Transverse colon (tissue), 3 donors: Measurements from ENCODE around the gene WT1.

Experiments used
- CTCF ChIP-seq, 5 experiments: fragments of 200-600 bp in 3 of 5; fragments of 450-650 bp in 2 of 5; sonication (generic) in 3 of 5; IDR thresholded peaks; 1 replicate in 2 of 5; 2 replicates in 3 of 5; pipeline ENCODE4 v1.5.1; 2016 to 2017; ENCODE audit warnings: antibody characterized with exemption in 5 of 5, inconsistent platforms in 3 of 5, mild to moderate bottlenecking in 2 of 5, moderate library complexity in 1 of 5
- POLR2A ChIP-seq: fragments of 450-650 bp; IDR thresholded peaks from one replicate; pipeline ENCODE4 v1.6.1; 2016; ENCODE audit warnings: antibody characterized with exemption, mild to moderate bottlenecking, moderate library complexity

GRCh38 chr11:32469791-32470190 lies 34.5 kb upstream of the WT1 start:
- TF ChIP-seq CTCF (IDR thresholded peaks at IDR 0.05), result no peak
- TF ChIP-seq POLR2A, result no peak
